ENCODE results near the gene RNF123. TPM values are rescaled to one million over a fixed set of nuclear protein-coding genes. Genes with fewer than 3 reads are reported as not detected.

Gene RNF123
- total RNA-seq, 1 experiment from 2014 or later: 40.6 TPM

GRCh38 chr3:49667701-49668413 lies 21.5 kb upstream of the RNF123 start:
- Mint-ChIP-seq H3K36me3 (ENCODE audit: insufficient read depth in 1 of 3, low read depth in 3 of 3) (no peaks in the 10 kb centered on the region; a peak in 1 of 7 replicates), H3K9me3 (no peaks in the 10 kb centered on the region), H3K27me3 (ENCODE audit: low read depth) (no peaks in the 10 kb centered on the region; the same call in 1 of the 2 replicates), H3K4me1 (peaks cover 23 to 31% of the 10 kb centered on the region in 2 experiments), H3K27ac (peak overlapping the region in 2 of 3 experiments; percentile 6 to 79; a peak in 2 of 7 replicates), H3K4me3 (no peak overlapping the region)
- TF ChIP-seq CTCF (conservative IDR thresholded peaks at IDR 0.05): no peak
- H3K4me2 ChIP-seq (ENCODE audit: insufficient read depth, insufficient read length, low read length): no peak overlapping the region
- no peak overlapping the region for H2BK15ac ChIP-seq (ENCODE audit: low read depth, low read length)
- H3T11ph ChIP-seq (ENCODE audit: low read length): no peak overlapping the region
- no peak overlapping the region for H2BK120ac ChIP-seq (ENCODE audit: low read depth, low read length, poor library complexity, severe bottlenecking)
- no peaks in the 10 kb centered on the region for H4K20me1 ChIP-seq (ENCODE audit: control insufficient read depth, insufficient read depth, insufficient read length)
- H3K27ac ChIP-seq (ENCODE audit: insufficient read length, low read depth, low read length): no peak overlapping the region
- H3K14ac ChIP-seq (ENCODE audit: insufficient read depth, low read length): no peak overlapping the region
- no peak overlapping the region for H2AFZ ChIP-seq (ENCODE audit: low read length)
- H3K9me3 ChIP-seq (ENCODE audit: control insufficient read depth, low read depth, low read length): no peaks in the 10 kb centered on the region
- no peak overlapping the region for H2BK20ac ChIP-seq (ENCODE audit: low read depth, low read length, poor library complexity, severe bottlenecking)
- no CpG with 5 or more reads among the region's 25 CpGs for WGBS (ENCODE audit: extremely low coverage, insufficient read length, low lambda C conversion rate)
- H3K23me2 ChIP-seq (ENCODE audit: insufficient read length, low read depth, low read length, poor library complexity, severe bottlenecking): no peaks in the 10 kb centered on the region
- H3K4ac ChIP-seq (ENCODE audit: low read depth, low read length): no peak overlapping the region
- DNase-seq: no peak
- H2AK5ac ChIP-seq (ENCODE audit: insufficient read length, low read length): no peak overlapping the region
- no peak overlapping the region for H3K9ac ChIP-seq (ENCODE audit: extremely low read depth, insufficient read length, low read length)
- no peaks in the 10 kb centered on the region for H3K79me2 ChIP-seq (ENCODE audit: insufficient read depth, low read length)
- no peak overlapping the region for H3K18ac ChIP-seq (ENCODE audit: insufficient read length, low read depth, low read length)
- H2BK5ac ChIP-seq (ENCODE audit: insufficient read length, low read length): no peak overlapping the region
- H2BK12ac ChIP-seq (ENCODE audit: insufficient read length, low read depth, low read length): no peak overlapping the region
- H3K27me3 ChIP-seq (ENCODE audit: insufficient read depth, low read length): no peaks in the 10 kb centered on the region
- no peak overlapping the region for H3K23ac ChIP-seq (ENCODE audit: insufficient read length, low read depth, low read length)
- H4K5ac ChIP-seq (ENCODE audit: insufficient read length, low read depth, low read length): no peak overlapping the region
- no peak overlapping the region for H3K56ac ChIP-seq (ENCODE audit: insufficient read length, low read depth, low read length)
- H3K4me1 ChIP-seq (ENCODE audit: insufficient read depth, low read length): no peaks in the 10 kb centered on the region; the same call in 1 of the 2 replicates
- no peak overlapping the region for H4K91ac ChIP-seq (ENCODE audit: insufficient read length, low read depth, low read length)
- no peaks in the 10 kb centered on the region for H3K79me1 ChIP-seq (ENCODE audit: insufficient read depth, low read depth, low read length, poor library complexity, severe bottlenecking)
- H4K8ac ChIP-seq (replicated peaks; ENCODE audit: insufficient read length, low read depth, low read length): no peak overlapping the region

Data from H9 (cell line).